22Rv1 (cell line): ENCODE data around the gene TXNDC12.
"Not testable (repeated sequence)": the region's sequence is repeated elsewhere in the genome, so short reads cannot be mapped to it uniquely, and the experiment has no call there.

Source experiments
- CTCF ChIP-seq: fragments of 450-650 bp; IDR thresholded peaks from 2 replicates; pipeline ENCODE4 v1.5.1; 2017; ENCODE audit warnings: mild to moderate bottlenecking
- ZFX ChIP-seq: fragments of 450-650 bp; IDR thresholded peaks from 2 replicates; pipeline ENCODE4 v1.6.1; 2017; ENCODE audit warnings: antibody characterized with exemption, borderline replicate concordance

- not testable (repeated sequence) for TF ChIP-seq CTCF, ZFX
These were observed 39.3 kb upstream of the TXNDC12 start for GRCh38 chr1:52094300-52094699.
